Activated T-helper 9 cell treated with anti-CD3 and anti-CD28 coated beads, Interleukin-2, amount 50 U/mL, for 16 hours (primary cell): Measurements from ENCODE around the gene ZNF99.
"Not testable (repeated sequence)": the region's sequence is repeated elsewhere in the genome, so short reads cannot be mapped to it uniquely, and the experiment has no call there.

Experiments used
- DNase-seq: peaks from one replicate; pipeline ENCODE4 v3.0.0-alpha.2; 2020; ENCODE audit warnings: low read depth

ZNF99 gene

DNA sequence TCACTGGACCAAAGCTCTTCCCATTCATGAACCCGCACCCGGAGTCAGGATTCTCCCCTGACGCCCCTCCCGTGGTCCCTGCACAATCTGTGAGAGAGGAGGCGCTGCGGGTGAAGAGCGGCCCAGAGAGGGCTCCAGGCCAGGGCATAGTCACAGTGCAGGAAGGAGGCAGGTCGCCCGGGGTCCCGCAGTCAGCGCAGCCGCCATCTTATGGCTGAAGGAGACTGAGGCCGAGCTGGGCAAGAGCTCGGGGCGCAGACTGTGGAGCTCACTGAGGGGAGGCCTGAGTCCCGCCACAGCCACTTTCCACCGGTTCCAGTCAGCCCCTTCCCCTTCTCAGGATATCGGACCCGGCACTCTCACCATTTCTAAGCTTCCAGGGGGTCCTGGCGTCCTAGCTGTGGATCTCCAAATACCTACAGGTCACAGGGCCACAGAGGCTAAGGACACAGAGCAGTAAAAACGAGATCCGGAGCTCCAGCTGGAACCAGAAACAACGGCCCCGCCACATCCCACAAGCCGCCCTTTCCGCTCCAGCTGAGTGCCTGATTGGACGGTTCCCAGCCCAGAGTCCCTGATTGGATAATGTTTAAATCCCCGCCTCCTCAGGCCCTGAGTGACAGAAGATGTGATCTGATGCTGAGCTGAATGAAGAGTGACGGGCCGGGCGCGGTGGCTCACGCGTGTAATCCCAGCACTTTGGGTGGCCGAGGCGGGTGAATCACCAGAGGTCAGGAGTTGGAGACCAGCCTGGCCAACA is at the start of gene ZNF99:
Gene ZNF99, minus strand, starts transcription at position 501 of the 760 bp plus-strand sequence. Its CDS starts 135 bp downstream, at position 366.
- no peak for DNase-seq

DNA sequence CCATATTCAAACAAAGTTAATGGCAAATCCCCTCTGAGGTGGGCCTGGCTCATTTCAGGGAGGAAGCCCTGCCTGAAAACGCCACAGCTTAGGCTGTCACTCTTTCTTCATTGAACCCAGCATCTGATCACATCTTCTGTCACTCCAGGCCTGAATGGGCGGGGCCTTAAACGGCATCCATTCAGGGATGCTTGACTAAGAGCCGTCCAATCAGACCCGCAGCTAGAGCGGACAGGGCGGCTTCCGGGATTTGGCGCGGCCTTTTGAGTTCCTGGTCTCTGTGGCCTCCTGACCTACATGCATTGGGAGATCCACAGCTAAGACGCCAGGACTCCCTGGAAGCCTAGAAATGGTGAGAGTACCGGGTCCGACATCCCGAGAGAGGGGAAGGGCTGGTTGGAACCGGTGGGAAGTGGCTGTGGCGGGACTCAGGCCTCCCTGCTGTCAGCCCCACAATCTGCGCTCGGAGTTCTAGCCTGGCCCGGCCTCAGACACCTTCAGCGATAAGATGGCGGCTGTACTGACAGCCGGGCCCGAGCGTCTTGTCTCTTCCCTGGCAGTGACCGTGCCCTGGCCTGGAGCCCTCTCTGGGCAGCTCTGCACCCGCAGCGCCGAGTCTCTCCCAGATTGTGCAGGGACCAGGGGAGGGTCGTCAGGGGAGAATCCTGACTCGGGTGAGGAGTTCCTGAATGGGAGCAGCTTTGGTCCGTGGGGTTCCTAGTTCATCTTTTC is 48.2 kb upstream of the ZNF99 start, which contains the start of gene ZNF723:
Gene ZNF723, plus strand, starts transcription at position 261 of the 732 bp plus-strand sequence. Its CDS starts 89 bp downstream, at position 350.
- no peak for DNase-seq

DNA sequence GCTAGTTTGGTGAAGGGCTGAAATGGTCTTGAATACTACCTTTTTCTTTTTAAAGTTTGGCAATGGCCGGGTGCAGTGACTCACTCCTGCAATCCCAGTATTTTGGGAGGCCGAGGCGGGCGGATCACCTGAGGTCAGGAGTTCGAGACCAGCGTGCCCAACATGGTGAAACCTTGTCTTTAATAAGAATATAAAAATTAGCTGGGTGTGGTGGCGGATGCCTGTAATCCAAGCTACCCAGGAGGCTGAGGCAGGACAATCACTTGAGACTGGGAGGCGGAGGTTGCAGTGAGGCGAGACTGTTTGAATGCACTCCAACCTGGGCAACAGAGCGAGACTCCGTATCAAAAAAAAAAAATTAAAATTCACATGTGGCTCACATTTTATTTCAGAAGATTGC is 47.3 kb upstream of the ZNF99 start:
- DNase-seq: no peak

DNA sequence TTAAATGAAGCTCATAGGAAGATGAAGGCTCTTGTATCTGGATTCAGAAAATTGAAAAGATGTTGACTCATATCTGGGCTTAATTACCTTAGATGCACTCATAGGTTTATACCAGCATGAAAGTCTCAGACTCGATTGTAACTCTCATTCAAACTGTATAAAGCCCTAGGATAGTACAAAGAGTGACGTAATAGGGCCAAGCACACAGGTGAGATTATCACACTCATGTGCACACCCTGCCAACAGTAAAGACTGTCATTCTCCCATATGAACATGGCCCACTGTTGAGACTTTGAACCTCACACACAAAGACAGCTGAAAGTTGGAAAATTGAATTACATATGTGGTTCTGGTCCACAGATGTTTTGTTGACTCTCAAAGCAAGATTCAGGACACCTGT is 30.2 kb upstream of the ZNF99 start:
- no peak for DNase-seq

DNA sequence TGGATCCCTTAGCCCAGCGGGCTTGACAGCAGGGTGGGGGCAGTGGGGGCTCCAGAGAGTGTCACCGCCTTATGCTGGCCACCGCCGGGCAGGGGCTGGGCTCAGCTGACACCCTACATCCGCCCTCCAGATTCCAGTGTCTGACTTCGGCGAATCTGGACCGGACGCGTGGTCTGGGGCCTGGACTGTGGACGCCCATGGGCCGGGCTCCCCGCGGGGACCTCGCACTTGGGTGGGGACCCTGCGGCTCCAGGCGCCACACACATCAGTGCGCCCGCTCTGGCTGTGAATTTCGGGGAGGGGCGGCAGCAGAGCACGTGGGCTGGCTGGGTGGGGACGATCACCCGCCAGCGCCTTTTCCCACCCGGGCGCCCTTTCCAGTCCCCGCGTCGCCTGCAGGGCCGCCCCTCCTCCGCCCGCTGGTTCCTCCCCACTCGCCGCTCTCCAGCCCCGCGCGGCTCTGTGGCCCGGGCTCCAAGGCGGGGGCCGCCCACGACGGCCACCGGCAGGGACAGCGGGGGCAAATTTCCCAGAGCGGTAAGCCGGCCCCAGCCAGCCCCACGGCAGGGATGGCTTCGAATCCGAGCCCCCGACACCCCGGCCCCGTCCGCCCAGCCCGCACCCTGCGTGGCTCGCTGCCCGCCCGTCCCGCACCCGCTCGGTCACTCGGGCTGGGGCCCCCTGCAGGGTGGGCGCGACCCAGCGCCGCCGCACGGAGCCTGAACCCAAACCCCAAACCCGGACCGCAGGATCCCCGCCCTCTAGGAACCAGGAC is 23.3 kb upstream of the ZNF99 start:
- no peak for DNase-seq

DNA sequence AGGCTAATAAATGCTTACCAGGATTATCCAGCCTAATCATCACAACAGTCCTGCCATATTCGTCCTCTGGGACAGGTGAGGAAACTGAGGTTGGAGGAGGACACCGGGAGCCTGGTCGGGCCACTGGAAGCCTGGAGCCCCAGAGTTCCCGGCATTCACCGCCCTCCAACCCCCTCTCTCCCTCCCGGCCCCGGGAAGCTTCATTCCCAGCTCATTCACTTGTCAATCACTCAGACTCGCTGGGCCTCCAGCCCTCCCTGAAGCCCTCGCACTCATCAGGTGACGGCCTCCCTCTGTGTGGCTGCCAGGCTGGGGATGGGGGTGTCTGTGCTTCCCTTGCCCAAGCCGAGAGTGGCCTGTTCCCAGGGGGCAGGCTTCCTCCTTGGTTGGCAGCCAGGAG is 22.5 kb upstream of the ZNF99 start:
- no peak for DNase-seq

DNA sequence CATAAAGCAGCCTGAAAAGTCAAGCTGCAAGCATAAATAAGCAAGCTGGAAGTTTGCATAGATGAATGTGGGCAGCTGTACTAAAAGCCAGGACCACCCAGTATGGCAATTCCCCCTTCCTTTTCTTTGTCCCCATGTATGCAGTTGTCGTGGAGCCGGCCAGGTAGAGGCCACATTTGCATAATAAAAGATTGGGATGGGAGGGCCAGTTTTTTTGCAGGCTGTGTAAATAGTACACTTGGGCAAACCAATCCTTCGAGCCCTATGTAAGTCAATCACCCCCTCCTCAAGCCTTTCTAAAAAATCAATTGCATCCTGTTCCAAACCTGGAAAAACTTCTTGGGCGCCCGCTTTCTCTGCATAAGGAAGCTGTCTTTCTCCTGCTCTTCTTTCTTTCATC is 13.1 kb upstream of the ZNF99 start:
- no peak for DNase-seq

DNA sequence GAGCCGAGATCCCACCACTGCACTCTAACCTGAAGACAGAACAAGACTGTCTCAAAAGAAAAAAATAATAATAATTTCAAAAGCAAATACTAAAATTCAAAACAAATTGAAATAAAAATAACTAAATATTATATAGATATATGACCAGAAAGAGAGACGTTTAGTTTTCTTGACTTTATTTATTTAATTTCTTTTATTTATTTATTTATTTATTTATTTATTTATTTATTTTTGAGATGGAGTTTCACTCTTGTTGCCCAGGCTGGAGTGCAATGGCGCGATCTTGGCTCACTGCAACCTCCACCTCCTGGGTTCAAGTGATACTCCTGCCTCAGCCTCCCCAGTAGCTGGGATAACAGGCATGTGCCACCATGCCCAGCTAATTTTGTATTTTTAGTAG is 8.9 kb upstream of the ZNF99 start:
- DNase-seq: not testable (repeated sequence)

DNA sequence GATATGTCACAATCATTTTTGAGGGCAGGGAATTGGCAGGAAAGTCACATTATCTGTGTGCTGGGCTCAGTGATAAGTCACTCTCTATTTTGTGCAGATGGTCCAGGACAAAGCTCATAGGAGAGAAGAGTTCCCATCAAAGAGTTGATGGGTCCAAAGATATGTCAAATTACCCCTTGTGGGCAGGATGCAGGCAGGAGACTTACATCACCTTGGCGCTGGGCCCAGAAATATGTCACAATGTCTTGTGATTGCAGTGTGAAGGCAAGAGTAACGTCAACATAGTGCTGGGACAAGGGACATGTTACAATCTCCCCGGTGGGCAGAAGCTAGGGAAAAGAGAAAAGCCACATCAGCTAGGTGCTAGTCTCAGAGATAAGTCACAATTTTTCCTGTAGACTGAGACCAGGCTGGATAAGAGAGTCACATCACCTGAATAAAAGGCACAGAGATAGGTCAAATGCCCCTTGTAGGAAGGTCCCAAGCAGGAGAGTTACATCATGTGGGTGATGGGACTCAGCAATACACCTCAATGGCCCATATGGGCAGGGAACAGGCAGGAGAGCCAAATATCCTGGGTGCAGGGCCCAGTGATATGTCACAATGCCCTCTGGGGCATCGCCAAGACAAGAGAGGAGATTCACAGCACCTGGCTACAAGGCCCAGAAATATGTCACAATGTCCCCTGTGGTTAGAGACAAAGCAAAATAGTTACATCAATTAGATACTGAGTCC is 47.9 kb downstream of the ZNF99 start:
- no peak for DNase-seq

DNA sequence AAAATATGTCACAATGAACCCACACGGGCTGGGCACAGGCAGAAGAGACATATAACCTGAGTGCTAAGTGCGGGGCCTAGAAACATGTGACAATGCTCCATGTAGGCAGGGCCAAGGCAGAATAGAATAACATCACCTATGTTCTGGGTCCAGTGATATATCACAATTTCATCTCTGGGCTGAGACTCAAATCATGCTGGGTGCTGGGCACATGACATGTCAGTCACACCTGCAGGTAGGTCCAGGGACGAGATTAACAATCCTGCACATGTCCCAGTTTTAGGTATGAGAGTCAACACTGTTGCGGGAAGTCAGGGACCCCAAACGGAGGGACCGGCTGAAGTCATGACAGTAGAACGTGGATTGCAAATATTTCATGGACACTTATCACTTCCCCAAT is 50.3 kb downstream of the ZNF99 start:
- DNase-seq: no peak

DNA sequence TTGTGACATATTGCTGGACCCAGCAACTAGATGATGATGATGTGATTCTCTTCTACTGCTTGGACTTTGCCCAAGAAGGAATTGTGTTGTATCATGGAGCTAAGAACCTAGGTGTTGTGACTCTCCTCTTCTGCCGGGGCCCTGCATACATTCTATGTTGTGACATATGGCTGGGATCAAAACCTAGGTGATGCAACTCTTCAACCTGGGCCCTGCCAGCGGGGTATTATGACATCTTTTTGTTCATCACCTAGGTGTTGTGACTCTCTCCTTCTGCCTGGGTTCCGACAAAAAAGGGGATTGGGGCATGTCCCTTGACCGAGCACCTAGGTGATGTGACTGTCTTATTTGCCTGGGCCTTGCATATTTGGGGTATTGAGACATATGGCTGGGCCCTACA is 55.7 kb downstream of the ZNF99 start:
- DNase-seq: not testable (repeated sequence)

DNA sequence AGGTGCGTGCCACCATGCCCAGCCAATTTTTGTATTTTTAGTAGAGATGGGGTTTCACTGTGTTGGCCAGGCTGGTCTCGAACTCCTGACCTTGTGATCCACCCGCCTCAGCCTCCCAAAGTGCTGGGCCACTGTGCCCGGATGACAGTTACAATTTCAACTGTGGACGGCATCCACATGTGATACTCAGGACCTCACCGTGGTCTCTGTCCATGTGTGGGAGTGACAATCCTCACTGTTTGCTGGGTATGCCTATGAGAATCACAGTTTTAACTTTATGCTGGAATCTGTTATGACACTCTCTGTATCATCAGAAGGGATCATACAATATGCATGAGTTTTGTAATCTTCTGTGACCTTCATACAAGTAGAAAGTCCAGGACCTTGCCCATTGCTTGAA is 62.4 kb downstream of the ZNF99 start:
- not testable (repeated sequence) for DNase-seq

DNA sequence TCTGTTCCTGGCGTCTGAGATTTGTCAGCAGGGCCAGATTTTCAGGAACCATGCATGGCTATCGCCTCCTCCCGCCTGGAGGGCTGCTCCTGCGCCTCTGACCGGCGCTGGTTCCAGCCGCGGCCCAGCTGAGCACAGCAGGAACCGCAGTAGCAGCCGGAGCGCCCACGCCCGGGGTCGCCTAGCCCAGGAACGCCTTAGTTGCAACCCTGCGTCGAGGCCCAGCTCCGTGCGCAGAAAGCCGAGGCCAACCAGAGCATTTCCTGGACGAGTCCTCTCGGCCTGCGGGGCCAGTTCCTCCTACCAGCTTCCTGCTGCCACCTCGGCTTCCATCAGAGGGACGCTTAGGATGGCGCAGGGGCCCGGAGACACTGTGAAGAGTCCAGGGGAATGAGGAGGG is 75.0 kb downstream of the ZNF99 start:
- no peak for DNase-seq

DNA sequence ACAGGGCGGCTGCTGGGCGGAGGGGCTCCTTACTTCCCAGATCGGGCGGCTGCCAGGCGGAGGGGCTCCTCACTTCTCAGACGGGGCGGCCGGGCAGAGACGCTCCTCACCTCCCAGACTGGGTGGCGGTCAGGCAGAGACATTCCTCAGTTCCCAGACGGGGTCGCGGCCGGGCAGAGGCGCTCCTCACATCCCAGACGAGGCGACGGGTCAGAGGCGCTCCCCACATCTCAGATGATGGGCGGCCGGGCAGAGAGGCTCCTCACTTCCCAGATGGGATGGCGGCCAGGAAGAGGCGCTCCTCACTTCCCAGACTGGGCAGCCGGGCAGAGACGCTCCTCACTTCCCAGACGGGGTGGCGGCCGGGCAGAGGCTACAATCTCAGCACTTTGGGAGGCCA is 80.9 kb downstream of the ZNF99 start:
- DNase-seq: not testable (repeated sequence)

DNA sequence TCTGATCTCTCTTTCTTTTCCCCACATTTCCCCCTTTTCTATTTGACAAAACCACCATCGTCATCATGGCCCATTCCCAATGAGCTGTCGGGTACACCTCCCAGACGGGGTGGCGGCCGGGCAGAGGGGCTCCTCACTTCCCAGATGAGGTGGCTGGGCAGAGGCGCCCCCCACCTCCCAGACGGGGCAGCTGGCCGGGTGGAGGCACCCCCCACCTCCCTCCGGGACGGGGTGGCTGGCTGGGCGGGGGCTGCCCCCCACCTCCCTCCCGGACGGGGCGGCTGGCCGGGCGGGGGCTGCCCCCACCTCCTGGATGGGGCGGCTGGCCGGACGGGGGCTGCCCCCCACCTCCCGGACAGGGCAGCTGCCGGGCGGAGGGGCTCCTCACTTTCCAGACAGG is 81.3 kb downstream of the ZNF99 start:
- not testable (repeated sequence) for DNase-seq
